ENCODE results near the gene HAS3.

DNA sequence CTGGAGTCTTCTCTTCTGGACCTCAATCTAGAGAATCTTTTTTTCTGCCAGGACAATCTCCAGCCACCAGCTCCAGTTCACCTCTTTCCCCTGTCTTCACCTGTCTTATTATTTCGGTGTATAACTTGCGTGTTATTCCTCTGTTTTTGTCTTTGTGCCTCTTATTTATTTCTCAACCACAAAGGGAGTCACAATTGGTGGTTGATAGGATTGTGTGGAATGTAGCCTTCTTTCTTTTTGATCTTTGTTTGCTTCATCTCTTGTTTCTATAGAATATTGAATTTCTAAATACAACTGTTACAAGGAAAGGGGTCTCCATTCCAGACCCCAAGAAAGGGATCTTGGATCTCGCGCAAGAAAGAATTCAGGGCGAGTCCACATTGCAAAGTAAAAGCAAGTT is 35.9 kb upstream of the HAS3 start:
- no peak for TF ChIP-seq POLR2A (IDR thresholded peaks at IDR 0.05; ENCODE audit: low read depth, low read length)
- TF ChIP-seq TAF1 (IDR thresholded peaks at IDR 0.05; ENCODE audit: borderline replicate concordance, low read depth, low read length) = no peak
- TF ChIP-seq POLR2AphosphoS5 (IDR thresholded peaks at IDR 0.05; ENCODE audit: low read depth, low read length) = no peak

Data from GM12892 (cell line).